Trophoblast cell (in vitro differentiated cells and primary cell): ENCODE measurements around the gene SSBP3.
"Not testable (repeated sequence)": the region's sequence is repeated elsewhere in the genome, so short reads cannot be mapped to it uniquely, and the experiment has no call there.

Source experiments
- DNase-seq, 2 donors: peaks; one replicate each; pipeline ENCODE4 v3.0.0-alpha.2; 2016
- H2AFZ ChIP-seq: 2 replicates; pipeline ENCODE4 v1.6.1; 2013; ENCODE audit warnings: low read length, moderate library complexity, mild to moderate bottlenecking; ENCODE audit not compliant: insufficient read depth, poor library complexity
- H2AK5ac ChIP-seq: 2 replicates; pipeline ENCODE4 v1.6.1; 2013; ENCODE audit warnings: mild to moderate bottlenecking, low read length
- H2BK120ac ChIP-seq: 2 replicates; pipeline ENCODE4 v1.6.1; 2013; ENCODE audit warnings: low read length, mild to moderate bottlenecking, moderate library complexity; ENCODE audit not compliant: insufficient read depth, poor library complexity
- H2BK12ac ChIP-seq: 2 replicates; pipeline ENCODE4 v1.6.1; 2013; ENCODE audit warnings: mild to moderate bottlenecking, low read length, moderate library complexity
- H2BK5ac ChIP-seq: 2 replicates; pipeline ENCODE4 v1.6.1; 2013; ENCODE audit warnings: low read length, low read depth, moderate library complexity, mild to moderate bottlenecking; ENCODE audit not compliant: poor library complexity
- H3K14ac ChIP-seq: 2 replicates; pipeline ENCODE4 v1.6.1; 2013; ENCODE audit warnings: mild to moderate bottlenecking, low read length
- H3K18ac ChIP-seq: 2 replicates; pipeline ENCODE4 v1.6.1; 2013; ENCODE audit warnings: mild to moderate bottlenecking, low read length
- H3K23ac ChIP-seq: 2 replicates; pipeline ENCODE4 v1.6.1; 2013; ENCODE audit warnings: low read length
- H3K27ac ChIP-seq: 2 replicates; pipeline ENCODE4 v1.5.1; 2013; ENCODE audit warnings: low read depth, mild to moderate bottlenecking, inconsistent platforms, low read length, moderate library complexity
- H3K27me3 ChIP-seq: 2 replicates; pipeline ENCODE4 v1.6.1; 2013; ENCODE audit warnings: inconsistent platforms, mild to moderate bottlenecking, low read length, moderate library complexity; ENCODE audit not compliant: insufficient read depth
- H3K36me3 ChIP-seq, 2 experiments: 1 replicate in 1 of 2; 2 replicates in 1 of 2; pipeline ENCODE4 v1.6.1; 2013; ENCODE audit warnings: low read length in 2 of 2, mild to moderate bottlenecking in 2 of 2, moderate library complexity in 1 of 2; ENCODE audit not compliant: insufficient read depth in 2 of 2, control insufficient read depth in 1 of 2
- H3K4ac ChIP-seq: 2 replicates; pipeline ENCODE4 v1.6.1; 2013; ENCODE audit warnings: low read depth, mild to moderate bottlenecking, low read length, moderate library complexity
- H3K4me1 ChIP-seq, 2 experiments: 1 replicate in 1 of 2; 2 replicates in 1 of 2; pipeline ENCODE4 v1.6.1; 2013; ENCODE audit warnings: low read length in 2 of 2, mild to moderate bottlenecking in 2 of 2, moderate library complexity in 1 of 2; ENCODE audit not compliant: insufficient read depth in 2 of 2, control insufficient read depth in 1 of 2
- H3K4me2 ChIP-seq: 2 replicates; pipeline ENCODE4 v1.6.1; 2013; ENCODE audit warnings: inconsistent platforms, mild to moderate bottlenecking, low read length, moderate library complexity
- H3K4me3 ChIP-seq: 2 replicates; pipeline ENCODE4 v1.5.1; 2013; ENCODE audit warnings: mild to moderate bottlenecking, low read depth, low read length, inconsistent platforms
- H3K79me1 ChIP-seq: one replicate; pipeline ENCODE4 v1.6.1; 2013; ENCODE audit warnings: low read length
- H3K79me2 ChIP-seq: 2 replicates; pipeline ENCODE4 v1.6.1; 2013; ENCODE audit warnings: low read length, mild to moderate bottlenecking; ENCODE audit not compliant: control insufficient read depth, insufficient read depth, poor library complexity
- H3K9ac ChIP-seq: 2 replicates; pipeline ENCODE4 v1.6.1; 2013; ENCODE audit warnings: mild to moderate bottlenecking, low read length
- H3K9me3 ChIP-seq: 2 replicates; pipeline ENCODE4 v1.6.1; 2013; ENCODE audit warnings: low read depth, mild to moderate bottlenecking, control low read depth, inconsistent platforms, low read length; ENCODE audit not compliant: insufficient read depth
- H4K12ac ChIP-seq: 2 replicates; pipeline ENCODE4 v1.6.1; 2013; ENCODE audit warnings: low read depth, mild to moderate bottlenecking, low read length, moderate library complexity
- H4K8ac ChIP-seq: 2 replicates; pipeline ENCODE4 v1.6.1; 2013; ENCODE audit warnings: low read depth, mild to moderate bottlenecking, low read length, moderate library complexity
- H4K91ac ChIP-seq: one replicate; pipeline ENCODE4 v1.6.1; 2013; ENCODE audit warnings: low read depth, mild to moderate bottlenecking, low read length, moderate library complexity
- WGBS: extraction: QIAGEN DNeasy Blood & Tissue Kit; methylation state at CpG from one replicate; pipeline ENCODE4 v1.1.7; 2013; ENCODE audit warnings: missing lambda C conversion rate; ENCODE audit not compliant: insufficient read length, insufficient coverage; ENCODE audit errors: extremely low coverage; 5-methylcytosine and 5-hydroxymethylcytosine counted together

SSBP3 gene

GRCh38 chr1:54238353-54239034 lies 167.7 kb downstream of the SSBP3 start:
- no peak overlapping the region for H2BK5ac ChIP-seq
- H3K36me3 ChIP-seq: peaks cover 51 to 53% of the 10 kb centered on the region in 2 experiments
- H2BK12ac ChIP-seq: no peak overlapping the region
- H3K4me1 ChIP-seq: no peaks in the 10 kb centered on the region
- H2BK120ac ChIP-seq: no peak overlapping the region
- H3K27ac ChIP-seq: no peak overlapping the region
- no peak overlapping the region for H2AK5ac ChIP-seq
- H3K18ac ChIP-seq: no peak overlapping the region
- no peak overlapping the region for H4K12ac ChIP-seq
- H3K4me3 ChIP-seq: no peak overlapping the region
- H4K8ac ChIP-seq: no peak overlapping the region
- no peak for DNase-seq
- H3K27me3 ChIP-seq: no peaks in the 10 kb centered on the region
- WGBS: no CpG with 5 or more reads among the region's 12 CpGs
- H3K14ac ChIP-seq: no peak overlapping the region
- no peak overlapping the region for H3K23ac ChIP-seq
- H3K4me2 ChIP-seq: no peak overlapping the region
- H3K4ac ChIP-seq: no peak overlapping the region
- no peaks in the 10 kb centered on the region for H3K79me1 ChIP-seq
- no peak overlapping the region for H2AFZ ChIP-seq
- H3K9ac ChIP-seq: no peak overlapping the region
- no peaks in the 10 kb centered on the region for H3K9me3 ChIP-seq
- H3K79me2 ChIP-seq: no peaks in the 10 kb centered on the region
- no peak overlapping the region for H4K91ac ChIP-seq

- H3K4me2 ChIP-seq: no peak overlapping the region
- no peak overlapping the region for H2BK120ac ChIP-seq
- H4K12ac ChIP-seq: no peak overlapping the region
- no peak overlapping the region for H3K4ac ChIP-seq
- H3K9me3 ChIP-seq: no peaks in the 10 kb centered on the region
- no peak overlapping the region for H3K18ac ChIP-seq
- no peak for DNase-seq
- no peak overlapping the region for H3K9ac ChIP-seq
- H3K27me3 ChIP-seq: no peaks in the 10 kb centered on the region
- no peak overlapping the region for H4K91ac ChIP-seq
- no peak overlapping the region for H2AFZ ChIP-seq
- no peak overlapping the region for H3K27ac ChIP-seq
- H3K79me1 ChIP-seq: no peaks in the 10 kb centered on the region
- H4K8ac ChIP-seq: no peak overlapping the region
- H3K4me1 ChIP-seq: no peaks in the 10 kb centered on the region
- H3K14ac ChIP-seq: no peak overlapping the region
- no peaks in the 10 kb centered on the region for H3K79me2 ChIP-seq
- no peak overlapping the region for H2BK12ac ChIP-seq
- H3K36me3 ChIP-seq: peaks cover 44 to 45% of the 10 kb centered on the region in 2 experiments
- H3K23ac ChIP-seq: no peak overlapping the region
- WGBS: no CpG with 5 or more reads among the region's 10 CpGs
- H2BK5ac ChIP-seq: no peak overlapping the region
- no peak overlapping the region for H2AK5ac ChIP-seq
- no peak overlapping the region for H3K4me3 ChIP-seq
Observed at GRCh38 chr1:54237586-54237985, 168.6 kb downstream of the SSBP3 start.

- no peak overlapping the region for H4K8ac ChIP-seq
- H3K27ac ChIP-seq: no peak overlapping the region
- no CpG with 5 or more reads among the region's 2 CpGs for WGBS
- H3K9me3 ChIP-seq: no peaks in the 10 kb centered on the region
- no peak overlapping the region for H3K4ac ChIP-seq
- no peak overlapping the region for H3K14ac ChIP-seq
- H3K27me3 ChIP-seq: no peaks in the 10 kb centered on the region
- H4K12ac ChIP-seq: no peak overlapping the region
- no peak overlapping the region for H3K23ac ChIP-seq
- H3K4me2 ChIP-seq: no peak overlapping the region
- no peak overlapping the region for H2BK12ac ChIP-seq
- no peak overlapping the region for H3K9ac ChIP-seq
- H2BK120ac ChIP-seq: no peak overlapping the region
- no peaks in the 10 kb centered on the region for H3K79me2 ChIP-seq
- peaks cover 8% of the 10 kb centered on the region in 2 experiments for H3K4me1 ChIP-seq
- no peak overlapping the region for H2BK5ac ChIP-seq
- H3K36me3 ChIP-seq: peaks cover 25 to 29% of the 10 kb centered on the region in 2 experiments
- no peaks in the 10 kb centered on the region for H3K79me1 ChIP-seq
- H3K18ac ChIP-seq: no peak overlapping the region
- H2AFZ ChIP-seq: no peak overlapping the region
- no peak overlapping the region for H3K4me3 ChIP-seq
- no peak overlapping the region for H4K91ac ChIP-seq
- DNase-seq: no peak
- no peak overlapping the region for H2AK5ac ChIP-seq
Observed at GRCh38 chr1:54234284-54234683, 171.9 kb downstream of the SSBP3 start.

GRCh38 chr1:54233196-54233595 lies 173.0 kb downstream of the SSBP3 start:
- not testable (repeated sequence) for H4K12ac ChIP-seq, H4K8ac ChIP-seq, H3K79me2 ChIP-seq, H3K18ac ChIP-seq, H3K27ac ChIP-seq, DNase-seq, H3K9ac ChIP-seq, H3K27me3 ChIP-seq, H2AK5ac ChIP-seq, H4K91ac ChIP-seq, H2BK12ac ChIP-seq, H2BK120ac ChIP-seq, H3K9me3 ChIP-seq, H3K14ac ChIP-seq, H3K4me2 ChIP-seq, H3K4me3 ChIP-seq, H2BK5ac ChIP-seq, H3K23ac ChIP-seq, H3K79me1 ChIP-seq, H3K4ac ChIP-seq, H2AFZ ChIP-seq
- no CpG with 5 or more reads among the region's 33 CpGs for WGBS
- Histone ChIP-seq H3K36me3 (peaks cover 27 to 33% of the 10 kb centered on the region in 2 experiments), H3K4me1 (peaks cover 17 to 19% of the 10 kb centered on the region in 2 experiments)
